GM12891 (cell line): ENCODE data around the gene RPL31.

Source experiments
- PAX5 ChIP-seq: IDR thresholded peaks from 2 replicates; pipeline ENCODE4 v1.6.1; 2011; ENCODE audit warnings: low read length, moderate library complexity, mild to moderate bottlenecking; ENCODE audit not compliant: insufficient read depth, severe bottlenecking
- POLR2A ChIP-seq: IDR thresholded peaks from 2 replicates; pipeline ENCODE4 v1.6.1; 2011; ENCODE audit warnings: low read depth, low read length, control low read depth
- POLR2AphosphoS5 ChIP-seq: IDR thresholded peaks from 2 replicates; pipeline ENCODE4 v1.6.1; 2011; ENCODE audit warnings: low read depth, low read length, control low read depth
- POU2F2 ChIP-seq: IDR thresholded peaks from 2 replicates; pipeline ENCODE4 v1.6.1; 2011; ENCODE audit warnings: low read depth, mild to moderate bottlenecking, control low read depth, low read length, moderate library complexity
- SPI1 ChIP-seq: IDR thresholded peaks from 2 replicates; pipeline ENCODE4 v1.6.1; 2011; ENCODE audit warnings: low read depth, low read length, control low read depth
- TAF1 ChIP-seq: IDR thresholded peaks from 2 replicates; pipeline ENCODE4 v1.6.1; 2011; ENCODE audit warnings: low read depth, low read length, control low read depth

GRCh38 chr2:100962366-100963025 is 39.6 kb upstream of the RPL31 start:
- no peak for TF ChIP-seq TAF1
- TF ChIP-seq POLR2A = no peak
- TF ChIP-seq POLR2AphosphoS5 = no peak
- TF ChIP-seq SPI1 = no peak
- TF ChIP-seq POU2F2 = no peak
- TF ChIP-seq PAX5 = no peak
